Activated CD4-positive, alpha-beta T cell treated with anti-CD3 and anti-CD28 coated beads, Interleukin-2, amount 50 U/mL, for 24 hours (primary cell): ENCODE results near the gene SLC15A4.
"Not testable (repeated sequence)": the region's sequence is repeated elsewhere in the genome, so short reads cannot be mapped to it uniquely, and the experiment has no call there.

Experiments used
- DNase-seq, 2 donors: peaks; one replicate each; pipeline ENCODE4 v3.0.0-alpha.2; 2020; ENCODE audit warnings: low read depth in 1 of 2, low spot score in 1 of 2

Gene SLC15A4

GRCh38 chr12:128814411-128815261, 9.1 kb downstream of the SLC15A4 start:
- DNase-seq, result no peak

DNA sequence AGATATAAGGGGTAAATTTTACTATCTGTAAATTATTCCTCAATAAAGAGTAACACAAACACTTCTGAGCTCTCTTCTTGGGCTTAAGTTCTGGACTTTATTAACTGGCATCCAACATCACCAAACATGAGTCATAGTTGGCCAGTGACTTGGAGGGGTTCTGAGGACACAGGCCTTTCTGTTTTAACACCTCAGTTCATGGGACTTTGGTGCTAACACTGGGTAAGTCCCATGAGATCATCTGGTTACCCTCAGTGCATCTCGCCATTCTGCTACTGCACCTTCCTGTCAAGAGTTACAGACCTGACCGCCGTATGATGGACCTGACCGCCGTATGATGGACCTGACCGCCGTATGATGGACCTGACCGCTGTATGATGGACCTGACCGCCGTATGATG, 9.9 kb downstream of the SLC15A4 start:
- DNase-seq, result no peak

- DNase-seq, result no peak
These were observed 10.4 kb downstream of the SLC15A4 start for GRCh38 chr12:128813392-128813791.

- DNase-seq, result no peak
These were observed 12.0 kb downstream of the SLC15A4 start for GRCh38 chr12:128811806-128812205.

- DNase-seq, result no peak
These were observed 13.3 kb downstream of the SLC15A4 start for GRCh38 chr12:128810182-128811127.

DNA sequence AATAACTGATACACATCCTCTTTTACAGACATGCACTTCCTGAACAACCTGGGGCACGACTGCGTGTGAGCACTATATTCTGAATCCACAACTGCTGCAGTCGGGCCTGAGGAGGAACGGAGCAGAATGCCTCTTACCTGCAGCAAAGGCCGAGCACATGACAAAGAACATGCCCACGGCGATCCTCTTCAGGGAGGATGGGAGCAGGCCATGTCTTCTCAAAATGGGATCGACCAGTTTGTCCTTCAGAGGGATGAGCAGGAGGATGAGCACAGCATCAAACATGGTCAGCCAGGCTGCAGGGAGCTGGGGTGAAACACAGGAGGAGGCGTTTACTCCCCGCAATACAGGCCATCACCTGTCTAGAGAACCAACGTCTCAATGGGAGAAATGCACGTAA, 15.1 kb downstream of the SLC15A4 start:
- DNase-seq, result no peak

- no peak for DNase-seq
These were observed 16.5 kb downstream of the SLC15A4 start for GRCh38 chr12:128807161-128807724.

DNA sequence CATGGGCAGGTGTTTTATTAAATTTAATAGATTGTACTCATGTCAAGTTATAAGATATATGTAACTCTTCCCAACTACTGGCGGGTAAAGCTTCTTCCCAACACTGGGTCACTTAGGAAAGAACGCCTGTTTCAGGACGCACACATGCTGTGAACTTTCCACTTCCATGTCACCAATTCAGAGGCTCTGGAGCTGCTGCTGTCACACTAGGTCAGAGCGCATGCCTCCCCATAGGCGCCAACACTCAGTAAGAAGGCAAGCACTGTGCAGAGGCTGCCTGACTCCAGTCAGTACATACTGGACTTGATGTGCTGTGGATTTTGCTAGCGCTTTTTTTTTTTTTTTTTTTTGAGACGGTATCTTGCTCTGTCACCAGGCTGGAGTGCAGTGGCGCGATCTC, 17.2 kb downstream of the SLC15A4 start:
- DNase-seq, result no peak

GRCh38 chr12:128805406-128805805, 18.4 kb downstream of the SLC15A4 start:
- not testable (repeated sequence) for DNase-seq

GRCh38 chr12:128804762-128805161, 19.0 kb downstream of the SLC15A4 start:
- no peak for DNase-seq

DNA sequence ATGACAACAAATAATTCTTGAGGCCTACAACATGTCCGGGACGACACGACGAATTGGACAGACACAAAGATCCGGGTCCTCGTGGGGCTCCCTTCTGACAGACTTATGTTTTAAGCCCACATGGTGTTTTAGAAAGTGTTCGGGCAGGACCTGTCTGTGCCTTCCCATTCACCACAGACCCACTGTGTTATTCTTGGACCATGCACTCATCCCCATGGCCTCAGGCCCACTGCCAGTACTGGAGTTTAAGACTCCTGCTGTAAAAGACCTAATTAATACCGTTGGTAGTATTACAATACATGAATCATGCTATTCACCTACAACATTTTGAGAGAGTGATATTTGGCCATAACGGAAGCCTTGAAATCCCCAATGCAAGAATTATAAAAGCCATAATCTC, 20.0 kb downstream of the SLC15A4 start:
- no peak for DNase-seq

- no peak for DNase-seq
These were observed 21.0 kb downstream of the SLC15A4 start for GRCh38 chr12:128802756-128803155.

- no peak for DNase-seq
These were observed 21.8 kb downstream of the SLC15A4 start for GRCh38 chr12:128801879-128802391.

GRCh38 chr12:128800606-128801005, 23.2 kb downstream of the SLC15A4 start:
- DNase-seq, result no peak

- no peak for DNase-seq
These were observed 25.0 kb downstream of the SLC15A4 start for GRCh38 chr12:128798571-128799341.

GRCh38 chr12:128797119-128798118, 26.3 kb downstream of the SLC15A4 start:
- DNase-seq, result no peak

DNA sequence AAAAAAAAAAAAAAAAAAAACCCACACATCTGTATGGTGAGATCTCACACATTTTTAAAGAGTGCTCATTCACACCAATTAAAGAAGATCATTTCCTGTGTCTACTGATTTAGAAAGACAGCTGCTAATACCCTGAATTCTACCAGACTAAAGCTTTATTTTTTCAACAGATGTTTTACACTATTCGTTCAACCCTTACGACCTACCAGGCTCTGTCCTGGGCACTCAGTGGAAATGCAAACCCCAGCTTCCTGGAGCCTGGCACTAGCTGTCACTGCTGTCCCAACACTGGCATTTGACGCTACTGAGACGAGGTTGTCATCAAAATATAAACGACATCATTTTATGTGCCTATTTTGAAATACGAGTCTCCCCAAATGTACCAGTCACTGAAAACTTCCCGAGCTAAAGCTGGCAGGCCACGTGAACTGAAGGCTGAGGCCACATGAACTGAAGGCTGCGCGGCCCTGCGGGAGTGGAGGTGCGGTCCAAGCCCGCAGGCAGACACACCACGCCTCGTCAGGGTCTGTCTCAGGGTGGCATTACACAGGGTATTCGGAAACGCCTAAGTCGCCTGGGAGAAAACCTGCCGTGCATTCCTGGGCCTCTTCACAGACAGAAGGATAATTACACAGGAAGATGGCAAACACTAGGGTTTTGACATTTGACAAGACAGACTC, 27.2 kb downstream of the SLC15A4 start:
- no peak for DNase-seq

DNA sequence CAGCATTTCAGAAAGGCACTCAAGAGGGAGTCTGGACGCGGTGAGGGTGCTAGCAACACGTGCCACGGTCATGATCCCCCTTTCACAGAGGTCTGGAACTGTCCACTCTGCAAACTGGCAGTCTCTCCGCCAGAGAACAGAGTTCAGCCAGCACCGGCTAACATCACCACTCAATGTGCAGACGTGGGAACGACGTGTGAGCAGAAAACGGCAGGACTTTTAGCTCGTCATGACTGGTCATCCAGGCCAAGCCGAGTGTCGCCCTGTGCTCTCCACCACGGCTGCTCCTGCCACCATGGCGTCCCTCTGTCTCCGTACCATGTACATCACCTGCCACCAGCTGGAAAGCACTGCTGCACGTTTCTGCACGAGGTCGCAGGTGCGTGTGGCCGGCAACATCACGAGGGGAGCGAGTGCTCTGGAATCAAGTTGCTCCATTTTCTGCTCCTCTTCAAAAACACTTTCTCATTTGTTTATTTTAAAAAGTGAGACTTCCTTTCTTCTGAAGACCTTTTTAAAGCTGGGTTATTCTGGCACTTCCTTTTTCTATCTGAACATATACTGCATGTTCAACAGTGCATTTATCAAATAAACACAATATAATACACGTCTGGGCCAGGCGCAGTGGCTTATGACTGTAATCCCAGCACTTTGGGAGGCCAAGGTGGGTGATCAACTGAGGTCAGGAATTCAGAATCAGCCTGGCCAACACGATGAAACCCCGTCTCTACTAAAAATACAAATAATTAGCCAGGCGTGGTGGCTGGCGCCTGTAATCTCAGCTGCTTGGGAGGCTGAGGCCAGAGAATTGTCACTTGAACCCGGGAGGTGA, 28.0 kb downstream of the SLC15A4 start:
- no peak for DNase-seq
